HepG2 (cell line): ENCODE measurements around the gene FUT6. TPM values are rescaled to one million over a fixed set of nuclear protein-coding genes. Genes with fewer than 3 reads are reported as not detected.

Source experiments
- GABPA ChIP-seq, 2 experiments: IDR thresholded peaks; 2 replicates each; pipeline ENCODE4 v1.6.1; 2011 to 2016; ENCODE audit warnings: low read depth in 2 of 2, low read length in 1 of 2, missing biosample characterization in 1 of 2, missing genetic modification characterization in 1 of 2
- MEIS2 ChIP-seq: sonication (generic); formaldehyde crosslinking; IDR thresholded peaks from 2 replicates; pipeline ENCODE4 v1.9.0; 2021; ENCODE audit warnings: mild to moderate bottlenecking, missing genetic modification reagents
- NFKB2 ChIP-seq: sonication (generic); formaldehyde crosslinking; IDR thresholded peaks from 2 replicates; pipeline ENCODE4 v1.4.0; 2020; ENCODE audit warnings: missing genetic modification reagents, borderline replicate concordance
- RAD21 ChIP-seq: fragments of 450-650 bp; formaldehyde crosslinking; IDR thresholded peaks from 2 replicates; pipeline ENCODE4 v1.5.0; 2020; ENCODE audit warnings: mild to moderate bottlenecking
- RARG ChIP-seq: sonication (generic); formaldehyde crosslinking; IDR thresholded peaks from 2 replicates; pipeline ENCODE4 v1.4.0; 2020; ENCODE audit warnings: low read depth, mild to moderate bottlenecking, missing genetic modification reagents
- SRF ChIP-seq: IDR thresholded peaks from 2 replicates; pipeline ENCODE4 v1.6.1; 2011; ENCODE audit warnings: mild to moderate bottlenecking, low read depth, low read length, moderate library complexity
- SRY ChIP-seq: sonication (generic); formaldehyde crosslinking; IDR thresholded peaks from 2 replicates; pipeline ENCODE4 v1.8.0; 2022; ENCODE audit warnings: mild to moderate bottlenecking, missing genetic modification reagents
- TBP ChIP-seq: sonication (generic); formaldehyde crosslinking; IDR thresholded peaks from 2 replicates; pipeline ENCODE4 v1.5.0; 2020; ENCODE audit warnings: missing genetic modification reagents
- WIZ ChIP-seq: sonication (generic); formaldehyde crosslinking; IDR thresholded peaks from 2 replicates; pipeline ENCODE4 v1.5.1; 2020; ENCODE audit warnings: mild to moderate bottlenecking, missing genetic modification reagents
- ZBTB10 ChIP-seq: sonication (generic); formaldehyde crosslinking; IDR thresholded peaks from 2 replicates; pipeline ENCODE4 v1.4.0; 2020; ENCODE audit warnings: missing genetic modification reagents, borderline replicate concordance
- ZBTB44 ChIP-seq: sonication (generic); formaldehyde crosslinking; IDR thresholded peaks from 2 replicates; pipeline ENCODE4 v1.4.0; 2020; ENCODE audit warnings: missing genetic modification reagents
- ZFP91 ChIP-seq: sonication (generic); formaldehyde crosslinking; IDR thresholded peaks from 2 replicates; pipeline ENCODE4 v1.9.0; 2022; ENCODE audit warnings: missing genetic modification reagents, mild to moderate bottlenecking, borderline replicate concordance
- ZNF720 ChIP-seq: sonication (generic); formaldehyde crosslinking; IDR thresholded peaks from 2 replicates; pipeline ENCODE4 v1.4.0; 2020; ENCODE audit warnings: missing genetic modification reagents
- polyA plus RNA-seq, 8 experiments: library from polyadenylated mRNA; depleted of rRNA in 3 of 8; stranded (reverse) in 7 of 8; unstranded in 1 of 8; fragments of >200 nt; fragmentation: Illumina TruSeq in 4 of 8; extraction: Trizol in 4 of 8; gene quantifications; 2 replicates each; pipeline versions ENCODE4 v1.2.1 to v1.2.3, GENCODE V29; 2011 to 2016; ENCODE audit warnings: low read depth in 4 of 8, missing spikeins in 1 of 8, mixed read lengths in 1 of 8; ENCODE audit not compliant: insufficient read depth in 1 of 8
- total RNA-seq, 5 experiments: library from RNA; depleted of rRNA; stranded (reverse); fragments of >200 nt; fragmentation: Illumina TruSeq; extraction: Trizol; gene quantifications; 2 replicates each; pipeline ENCODE4 v1.2.3, GENCODE V29; 2016; ENCODE audit warnings: low read depth in 1 of 5
- TF ChIP-seq, protein P1 (sequence below): fragments of 450-650 bp; IDR thresholded peaks from 2 replicates; pipeline ENCODE4 v1.6.1; 2016
- TF ChIP-seq, protein P2 (sequence below): IDR thresholded peaks from 2 replicates; pipeline ENCODE4 v1.4.0; 2020; ENCODE audit warnings: mild to moderate bottlenecking, missing genetic modification reagents

Gene FUT6
- total and polyA plus RNA-seq, 2 of the 13 experiments (the other 11 are each of a cell fraction or from before 2014, with no cell fraction given), result 8.2 to 27.7 TPM

- TF ChIP-seq WIZ (CRISPR knock-in tag) (0 out of 2 replicates have a peak, but pooled peaks have one; percentile 42), ZBTB10 (no peak), ZFP91 (peak; percentile 96), TBP (CRISPR knock-in tag) (no peak), ZBTB44 (CRISPR knock-in tag) (no peak), ZNF720 (0 out of 2 replicates have a peak, but pooled peaks have one; percentile 39), SRF (no peak), RAD21 (CRISPR knock-in tag) (no peak; the same call in 1 of the 2 replicates), SRY (CRISPR knock-in tag) (peak; percentile 90), MEIS2 (CRISPR knock-in tag) (no peak), NFKB2 (peak; percentile 87), GABPA (IDR thresholded peaks at IDR 0.05; ENCODE audit: low read depth, low read length) (peak; percentile 82), GABPA (CRISPR knock-in tag; IDR thresholded peaks at IDR 0.05; ENCODE audit: low read depth) (peak; percentile 94), RARG (CRISPR knock-in tag) (no peak)
- TF ChIP-seq, protein P1, sequence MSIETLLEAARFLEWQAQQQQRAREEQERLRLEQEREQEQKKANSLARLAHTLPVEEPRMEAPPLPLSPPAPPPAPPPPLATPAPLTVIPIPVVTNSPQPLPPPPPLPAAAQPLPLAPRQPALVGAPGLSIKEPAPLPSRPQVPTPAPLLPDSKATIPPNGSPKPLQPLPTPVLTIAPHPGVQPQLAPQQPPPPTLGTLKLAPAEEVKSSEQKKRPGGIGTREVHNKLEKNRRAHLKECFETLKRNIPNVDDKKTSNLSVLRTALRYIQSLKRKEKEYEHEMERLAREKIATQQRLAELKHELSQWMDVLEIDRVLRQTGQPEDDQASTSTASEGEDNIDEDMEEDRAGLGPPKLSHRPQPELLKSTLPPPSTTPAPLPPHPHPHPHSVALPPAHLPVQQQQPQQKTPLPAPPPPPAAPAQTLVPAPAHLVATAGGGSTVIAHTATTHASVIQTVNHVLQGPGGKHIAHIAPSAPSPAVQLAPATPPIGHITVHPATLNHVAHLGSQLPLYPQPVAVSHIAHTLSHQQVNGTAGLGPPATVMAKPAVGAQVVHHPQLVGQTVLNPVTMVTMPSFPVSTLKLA, result peak; percentile 97
- TF ChIP-seq, protein P2, sequence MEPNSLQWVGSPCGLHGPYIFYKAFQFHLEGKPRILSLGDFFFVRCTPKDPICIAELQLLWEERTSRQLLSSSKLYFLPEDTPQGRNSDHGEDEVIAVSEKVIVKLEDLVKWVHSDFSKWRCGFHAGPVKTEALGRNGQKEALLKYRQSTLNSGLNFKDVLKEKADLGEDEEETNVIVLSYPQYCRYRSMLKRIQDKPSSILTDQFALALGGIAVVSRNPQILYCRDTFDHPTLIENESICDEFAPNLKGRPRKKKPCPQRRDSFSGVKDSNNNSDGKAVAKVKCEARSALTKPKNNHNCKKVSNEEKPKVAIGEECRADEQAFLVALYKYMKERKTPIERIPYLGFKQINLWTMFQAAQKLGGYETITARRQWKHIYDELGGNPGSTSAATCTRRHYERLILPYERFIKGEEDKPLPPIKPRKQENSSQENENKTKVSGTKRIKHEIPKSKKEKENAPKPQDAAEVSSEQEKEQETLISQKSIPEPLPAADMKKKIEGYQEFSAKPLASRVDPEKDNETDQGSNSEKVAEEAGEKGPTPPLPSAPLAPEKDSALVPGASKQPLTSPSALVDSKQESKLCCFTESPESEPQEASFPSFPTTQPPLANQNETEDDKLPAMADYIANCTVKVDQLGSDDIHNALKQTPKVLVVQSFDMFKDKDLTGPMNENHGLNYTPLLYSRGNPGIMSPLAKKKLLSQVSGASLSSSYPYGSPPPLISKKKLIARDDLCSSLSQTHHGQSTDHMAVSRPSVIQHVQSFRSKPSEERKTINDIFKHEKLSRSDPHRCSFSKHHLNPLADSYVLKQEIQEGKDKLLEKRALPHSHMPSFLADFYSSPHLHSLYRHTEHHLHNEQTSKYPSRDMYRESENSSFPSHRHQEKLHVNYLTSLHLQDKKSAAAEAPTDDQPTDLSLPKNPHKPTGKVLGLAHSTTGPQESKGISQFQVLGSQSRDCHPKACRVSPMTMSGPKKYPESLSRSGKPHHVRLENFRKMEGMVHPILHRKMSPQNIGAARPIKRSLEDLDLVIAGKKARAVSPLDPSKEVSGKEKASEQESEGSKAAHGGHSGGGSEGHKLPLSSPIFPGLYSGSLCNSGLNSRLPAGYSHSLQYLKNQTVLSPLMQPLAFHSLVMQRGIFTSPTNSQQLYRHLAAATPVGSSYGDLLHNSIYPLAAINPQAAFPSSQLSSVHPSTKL (CRISPR knock-in tag), result peak; percentile 10; the same call in 1 of the 2 replicates
These were observed 48.7 kb downstream of the FUT6 start, which contains the start of gene DUS3L (continued) for GRCh38 chr19:5790559-5791520.
